ENCODE data around the gene PTPRN2.

The PTPRN2 gene

GRCh38 chr7:157646551-157646950 lies 941.1 kb downstream of the PTPRN2 start:
- TF ChIP-seq, protein P1, sequence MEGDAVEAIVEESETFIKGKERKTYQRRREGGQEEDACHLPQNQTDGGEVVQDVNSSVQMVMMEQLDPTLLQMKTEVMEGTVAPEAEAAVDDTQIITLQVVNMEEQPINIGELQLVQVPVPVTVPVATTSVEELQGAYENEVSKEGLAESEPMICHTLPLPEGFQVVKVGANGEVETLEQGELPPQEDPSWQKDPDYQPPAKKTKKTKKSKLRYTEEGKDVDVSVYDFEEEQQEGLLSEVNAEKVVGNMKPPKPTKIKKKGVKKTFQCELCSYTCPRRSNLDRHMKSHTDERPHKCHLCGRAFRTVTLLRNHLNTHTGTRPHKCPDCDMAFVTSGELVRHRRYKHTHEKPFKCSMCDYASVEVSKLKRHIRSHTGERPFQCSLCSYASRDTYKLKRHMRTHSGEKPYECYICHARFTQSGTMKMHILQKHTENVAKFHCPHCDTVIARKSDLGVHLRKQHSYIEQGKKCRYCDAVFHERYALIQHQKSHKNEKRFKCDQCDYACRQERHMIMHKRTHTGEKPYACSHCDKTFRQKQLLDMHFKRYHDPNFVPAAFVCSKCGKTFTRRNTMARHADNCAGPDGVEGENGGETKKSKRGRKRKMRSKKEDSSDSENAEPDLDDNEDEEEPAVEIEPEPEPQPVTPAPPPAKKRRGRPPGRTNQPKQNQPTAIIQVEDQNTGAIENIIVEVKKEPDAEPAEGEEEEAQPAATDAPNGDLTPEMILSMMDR (IDR thresholded peaks at IDR 0.05; ENCODE audit: low read depth, low read length, missing control alignments), result no peak
- in situ Hi-C loops (cut with HindIII; ENCODE audit: low sequenced_read_pairs), result no loop called here

DNA sequence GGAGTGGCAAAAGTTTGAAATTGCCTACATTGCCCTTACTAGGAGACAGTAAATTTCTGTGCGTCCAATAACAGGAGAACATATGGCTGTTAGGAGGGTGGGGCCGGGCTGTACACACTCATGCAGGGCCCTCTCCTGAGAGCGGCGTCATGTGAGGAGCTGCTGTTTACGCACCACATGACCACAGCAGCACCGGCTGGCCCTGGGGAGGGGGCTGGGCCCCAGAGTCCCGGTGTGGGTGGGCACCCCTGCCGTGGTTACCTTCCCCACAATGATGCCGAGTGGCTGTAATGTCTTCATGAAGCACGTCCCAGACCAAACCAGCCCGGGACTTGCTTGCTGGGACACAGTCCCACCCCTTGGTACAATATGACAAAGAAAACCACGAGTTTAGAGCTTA lies 942.1 kb downstream of the PTPRN2 start:
- DNase-seq (ENCODE audit: low read depth), result no peak
- no peak overlapping the region for H3K4me3 ChIP-seq (ENCODE audit: low read depth, low read length)
- TF ChIP-seq, protein P1 (IDR thresholded peaks at IDR 0.05; ENCODE audit: low read depth, low read length, missing control alignments), result no peak
- in situ Hi-C loops (cut with HindIII; ENCODE audit: low sequenced_read_pairs), result no loop called here

More at GRCh38 chr7:157646551-157646950, 941.1 kb downstream of the PTPRN2 start:
- DNase-seq (ENCODE audit: low read depth), result no peak
- no peak overlapping the region for H3K4me3 ChIP-seq (ENCODE audit: low read depth, low read length)

DNA sequence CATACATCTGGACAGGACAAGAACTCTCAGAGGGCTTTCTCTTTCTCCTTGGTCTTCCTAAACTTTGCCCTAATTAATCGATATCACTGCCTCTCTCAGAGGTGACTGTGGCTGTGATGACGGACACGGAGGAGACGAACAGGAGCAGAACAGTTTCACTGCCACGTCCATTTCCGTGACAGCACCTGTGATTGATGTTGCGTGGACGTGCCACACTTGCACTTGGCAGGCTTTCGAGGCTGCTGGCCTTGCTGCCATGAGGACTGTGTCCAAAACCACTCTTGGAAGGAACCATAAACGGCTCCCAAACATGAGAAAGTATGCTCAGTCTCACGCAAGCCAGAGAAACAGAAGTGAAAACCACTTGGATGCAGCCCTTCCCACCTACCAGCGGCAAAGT lies 942.7 kb downstream of the PTPRN2 start:
- TF ChIP-seq, protein P1 (IDR thresholded peaks at IDR 0.05; ENCODE audit: low read depth, low read length, missing control alignments), result no peak
- in situ Hi-C loops (cut with HindIII; ENCODE audit: low sequenced_read_pairs), result no loop called here
- H3K4me3 ChIP-seq (ENCODE audit: low read depth, low read length), result no peak overlapping the region
- DNase-seq (ENCODE audit: low read depth), result no peak

DNA sequence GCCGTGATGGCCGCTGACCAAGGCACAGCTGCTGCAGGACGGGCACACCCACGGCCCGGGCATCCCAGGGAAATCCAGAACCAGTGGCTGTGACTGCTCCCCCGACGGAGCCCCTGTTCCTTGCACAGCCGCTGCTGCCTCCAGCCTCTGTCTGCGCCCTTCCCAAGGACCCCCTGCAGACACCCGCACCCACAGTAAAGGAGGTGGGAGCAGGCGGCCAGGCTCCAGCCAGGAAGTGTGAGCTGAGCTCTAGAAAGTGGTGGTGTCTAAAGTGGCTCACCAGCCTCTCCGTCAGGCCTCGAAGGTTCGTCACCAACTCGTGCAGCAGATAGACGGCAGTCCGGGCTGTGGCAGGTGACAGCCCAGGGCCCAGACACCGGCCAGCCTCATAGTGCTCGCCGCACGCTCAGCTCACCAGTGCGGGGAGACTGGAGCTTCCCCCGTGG lies 944.1 kb downstream of the PTPRN2 start:
- no peak for DNase-seq (ENCODE audit: low read depth)
- TF ChIP-seq, protein P1 (IDR thresholded peaks at IDR 0.05; ENCODE audit: low read depth, low read length, missing control alignments), result no peak
- no peak overlapping the region for H3K4me3 ChIP-seq (ENCODE audit: low read depth, low read length)
- in situ Hi-C loops (cut with HindIII; ENCODE audit: low sequenced_read_pairs), result no loop called here

GRCh38 chr7:157641866-157642265 lies 945.8 kb downstream of the PTPRN2 start:
- TF ChIP-seq, protein P1 (IDR thresholded peaks at IDR 0.05; ENCODE audit: low read depth, low read length, missing control alignments), result no peak
- in situ Hi-C loops (cut with HindIII; ENCODE audit: low sequenced_read_pairs), result no loop called here
- no peak overlapping the region for H3K4me3 ChIP-seq (ENCODE audit: low read depth, low read length)
- no peak for DNase-seq (ENCODE audit: low read depth)

DNA sequence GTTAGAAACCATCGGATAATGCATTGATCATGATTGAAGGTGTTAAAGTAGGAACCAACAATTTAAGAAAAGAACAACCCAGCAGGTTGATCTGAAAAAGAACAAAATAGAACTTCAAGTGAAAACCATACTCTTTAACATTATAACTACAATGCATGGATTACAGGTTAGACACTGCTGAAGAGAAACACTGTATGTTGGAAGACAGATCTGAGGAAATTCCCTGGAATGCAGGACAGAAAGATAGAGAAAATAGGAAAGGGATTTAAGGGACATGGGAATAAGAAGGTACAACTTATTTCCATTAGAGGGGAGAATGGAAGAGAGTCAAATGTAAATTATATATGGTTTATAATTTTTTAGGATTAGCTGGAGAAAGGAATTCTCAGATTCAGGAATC lies 947.5 kb downstream of the PTPRN2 start:
- in situ Hi-C loops (cut with HindIII; ENCODE audit: low sequenced_read_pairs), result no loop called here
- TF ChIP-seq, protein P1 (IDR thresholded peaks at IDR 0.05; ENCODE audit: low read depth, low read length, missing control alignments), result no peak
- H3K4me3 ChIP-seq (ENCODE audit: low read depth, low read length), result no peak overlapping the region
- no peak for DNase-seq (ENCODE audit: low read depth)

DNA sequence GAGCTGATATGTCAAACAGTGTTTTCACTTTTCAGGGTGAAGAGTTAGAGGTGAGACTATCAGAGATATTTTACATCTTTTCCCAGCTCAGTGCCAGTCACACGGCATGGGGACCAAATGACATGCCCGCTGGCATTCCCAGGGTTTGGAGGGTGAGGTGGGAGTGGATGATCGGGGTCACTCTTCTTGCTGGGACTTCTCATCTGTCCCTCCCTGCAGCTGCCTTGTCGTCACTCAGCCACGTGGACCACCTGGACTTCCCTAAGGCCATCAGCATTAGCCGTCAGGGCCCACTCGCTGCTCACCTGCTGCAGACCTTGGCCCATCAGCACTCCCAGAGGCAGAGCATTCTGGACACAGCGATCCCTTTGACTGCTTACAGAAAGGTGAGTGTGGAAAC lies 949.1 kb downstream of the PTPRN2 start:
- in situ Hi-C loops (cut with HindIII; ENCODE audit: low sequenced_read_pairs), result no loop called here
- TF ChIP-seq, protein P1 (IDR thresholded peaks at IDR 0.05; ENCODE audit: low read depth, low read length, missing control alignments), result no peak
- DNase-seq (ENCODE audit: low read depth), result no peak

More for the DNA sequence above, 949.1 kb downstream of the PTPRN2 start:
- H3K4me3 ChIP-seq (ENCODE audit: low read depth, low read length), result no peak overlapping the region

Measured in astrocyte of the cerebellum (primary cell).